ENCODE measurements around the gene MRTFB.

The MRTFB gene

DNA sequence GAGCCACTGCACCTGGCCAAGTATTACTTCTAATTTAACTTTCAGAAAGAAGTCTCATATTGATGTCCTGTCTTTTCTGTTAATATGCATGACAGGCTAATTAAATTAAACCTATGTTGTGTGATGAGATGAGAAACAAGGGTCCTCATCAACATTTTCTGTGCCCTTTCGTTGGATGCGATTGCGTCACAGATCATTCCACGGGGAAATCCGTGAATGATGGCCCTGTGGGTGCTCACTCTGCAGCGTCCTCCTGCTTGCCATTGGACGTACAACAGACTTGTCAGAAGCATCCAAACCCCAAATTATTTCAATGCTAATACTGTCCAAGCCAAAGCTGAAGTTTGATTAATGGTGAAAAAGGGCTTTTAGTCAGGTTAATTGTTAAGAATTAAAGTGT lies 197.0 kb downstream of the MRTFB start:
- Histone ChIP-seq H3K27ac (replicated peaks) (no peak overlapping the region), H3K4me3 (replicated peaks; ENCODE audit: insufficient read depth, low read length) (no peak overlapping the region), H3K27me3 (ENCODE audit: insufficient read depth, poor library complexity, severe bottlenecking) (no peaks in the 10 kb centered on the region)
- DNase-seq (ENCODE audit: low read depth in 1 of 2, low spot score in 1 of 2), result no peak
- TF ChIP-seq, protein P1, sequence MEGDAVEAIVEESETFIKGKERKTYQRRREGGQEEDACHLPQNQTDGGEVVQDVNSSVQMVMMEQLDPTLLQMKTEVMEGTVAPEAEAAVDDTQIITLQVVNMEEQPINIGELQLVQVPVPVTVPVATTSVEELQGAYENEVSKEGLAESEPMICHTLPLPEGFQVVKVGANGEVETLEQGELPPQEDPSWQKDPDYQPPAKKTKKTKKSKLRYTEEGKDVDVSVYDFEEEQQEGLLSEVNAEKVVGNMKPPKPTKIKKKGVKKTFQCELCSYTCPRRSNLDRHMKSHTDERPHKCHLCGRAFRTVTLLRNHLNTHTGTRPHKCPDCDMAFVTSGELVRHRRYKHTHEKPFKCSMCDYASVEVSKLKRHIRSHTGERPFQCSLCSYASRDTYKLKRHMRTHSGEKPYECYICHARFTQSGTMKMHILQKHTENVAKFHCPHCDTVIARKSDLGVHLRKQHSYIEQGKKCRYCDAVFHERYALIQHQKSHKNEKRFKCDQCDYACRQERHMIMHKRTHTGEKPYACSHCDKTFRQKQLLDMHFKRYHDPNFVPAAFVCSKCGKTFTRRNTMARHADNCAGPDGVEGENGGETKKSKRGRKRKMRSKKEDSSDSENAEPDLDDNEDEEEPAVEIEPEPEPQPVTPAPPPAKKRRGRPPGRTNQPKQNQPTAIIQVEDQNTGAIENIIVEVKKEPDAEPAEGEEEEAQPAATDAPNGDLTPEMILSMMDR (IDR thresholded peaks at IDR 0.05; ENCODE audit: insufficient read depth, low read length), result no peak
- TF ChIP-seq GABPA (IDR thresholded peaks at IDR 0.05; ENCODE audit: low read depth) (no peak), POLR2AphosphoS5 (IDR thresholded peaks at IDR 0.05; ENCODE audit: low read depth) (no peak), SPI1 (IDR thresholded peaks at IDR 0.05; ENCODE audit: borderline replicate concordance, low read depth) (no peak)
- TF ChIP-seq, protein P2, sequence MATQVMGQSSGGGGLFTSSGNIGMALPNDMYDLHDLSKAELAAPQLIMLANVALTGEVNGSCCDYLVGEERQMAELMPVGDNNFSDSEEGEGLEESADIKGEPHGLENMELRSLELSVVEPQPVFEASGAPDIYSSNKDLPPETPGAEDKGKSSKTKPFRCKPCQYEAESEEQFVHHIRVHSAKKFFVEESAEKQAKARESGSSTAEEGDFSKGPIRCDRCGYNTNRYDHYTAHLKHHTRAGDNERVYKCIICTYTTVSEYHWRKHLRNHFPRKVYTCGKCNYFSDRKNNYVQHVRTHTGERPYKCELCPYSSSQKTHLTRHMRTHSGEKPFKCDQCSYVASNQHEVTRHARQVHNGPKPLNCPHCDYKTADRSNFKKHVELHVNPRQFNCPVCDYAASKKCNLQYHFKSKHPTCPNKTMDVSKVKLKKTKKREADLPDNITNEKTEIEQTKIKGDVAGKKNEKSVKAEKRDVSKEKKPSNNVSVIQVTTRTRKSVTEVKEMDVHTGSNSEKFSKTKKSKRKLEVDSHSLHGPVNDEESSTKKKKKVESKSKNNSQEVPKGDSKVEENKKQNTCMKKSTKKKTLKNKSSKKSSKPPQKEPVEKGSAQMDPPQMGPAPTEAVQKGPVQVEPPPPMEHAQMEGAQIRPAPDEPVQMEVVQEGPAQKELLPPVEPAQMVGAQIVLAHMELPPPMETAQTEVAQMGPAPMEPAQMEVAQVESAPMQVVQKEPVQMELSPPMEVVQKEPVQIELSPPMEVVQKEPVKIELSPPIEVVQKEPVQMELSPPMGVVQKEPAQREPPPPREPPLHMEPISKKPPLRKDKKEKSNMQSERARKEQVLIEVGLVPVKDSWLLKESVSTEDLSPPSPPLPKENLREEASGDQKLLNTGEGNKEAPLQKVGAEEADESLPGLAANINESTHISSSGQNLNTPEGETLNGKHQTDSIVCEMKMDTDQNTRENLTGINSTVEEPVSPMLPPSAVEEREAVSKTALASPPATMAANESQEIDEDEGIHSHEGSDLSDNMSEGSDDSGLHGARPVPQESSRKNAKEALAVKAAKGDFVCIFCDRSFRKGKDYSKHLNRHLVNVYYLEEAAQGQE (IDR thresholded peaks at IDR 0.05; ENCODE audit: insufficient replicate concordance, low read depth), result no peak

DNA sequence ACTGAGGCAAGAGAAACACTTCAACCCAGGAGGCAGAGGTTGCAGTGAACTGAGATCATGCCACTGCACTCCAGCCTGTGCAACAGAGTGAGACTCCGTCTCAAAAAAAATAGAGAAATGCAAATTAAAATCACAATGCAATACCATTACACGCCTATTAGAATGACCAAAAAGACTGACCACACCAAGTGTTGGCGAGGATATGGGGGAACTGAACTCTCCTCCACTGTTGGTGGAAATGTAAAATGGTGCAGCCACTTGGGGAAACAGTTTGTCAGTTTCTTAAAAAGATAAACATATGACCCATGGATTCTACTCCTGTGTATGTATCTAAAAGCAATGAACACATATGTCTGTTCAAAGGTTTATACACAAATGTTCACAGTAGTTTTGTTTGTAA lies 204.8 kb downstream of the MRTFB start:
- DNase-seq (ENCODE audit: low read depth in 1 of 2, low spot score in 1 of 2), result no peak
- TF ChIP-seq, protein P1 (IDR thresholded peaks at IDR 0.05; ENCODE audit: insufficient read depth, low read length), result no peak
- TF ChIP-seq SPI1 (IDR thresholded peaks at IDR 0.05; ENCODE audit: borderline replicate concordance, low read depth) (no peak), GABPA (IDR thresholded peaks at IDR 0.05; ENCODE audit: low read depth) (no peak), POLR2AphosphoS5 (IDR thresholded peaks at IDR 0.05; ENCODE audit: low read depth) (no peak)
- TF ChIP-seq, protein P2 (IDR thresholded peaks at IDR 0.05; ENCODE audit: insufficient replicate concordance, low read depth), result no peak
- Histone ChIP-seq H3K4me3 (replicated peaks; ENCODE audit: insufficient read depth, low read length) (no peak overlapping the region), H3K27me3 (ENCODE audit: insufficient read depth, poor library complexity, severe bottlenecking) (no peaks in the 10 kb centered on the region), H3K27ac (replicated peaks) (no peak overlapping the region)

DNA sequence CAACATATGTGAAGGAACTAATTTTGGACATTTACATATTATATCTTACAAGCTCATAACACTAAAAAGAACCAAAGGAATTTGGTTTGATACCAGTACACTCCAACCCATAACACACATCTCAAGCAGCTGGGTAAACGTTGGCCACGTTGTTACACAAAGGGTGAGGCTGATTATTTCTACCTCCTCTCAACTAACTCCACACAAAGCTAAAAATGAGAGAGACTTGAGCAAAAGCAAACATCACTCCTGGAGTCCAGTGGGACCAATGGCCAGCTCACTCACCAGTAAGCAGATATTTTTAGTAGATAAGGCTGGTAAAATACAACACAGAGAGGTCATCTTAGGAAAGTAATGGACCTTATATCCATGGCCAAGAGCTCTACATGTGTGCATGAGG lies 207.6 kb downstream of the MRTFB start:
- Histone ChIP-seq H3K27me3 (ENCODE audit: insufficient read depth, poor library complexity, severe bottlenecking) (no peaks in the 10 kb centered on the region), H3K27ac (replicated peaks) (no peak overlapping the region), H3K4me3 (replicated peaks; ENCODE audit: insufficient read depth, low read length) (no peak overlapping the region)
- no peak for TF ChIP-seq POLR2AphosphoS5 (IDR thresholded peaks at IDR 0.05; ENCODE audit: low read depth)
- TF ChIP-seq, protein P1 (IDR thresholded peaks at IDR 0.05; ENCODE audit: insufficient read depth, low read length), result no peak
- no peak for TF ChIP-seq GABPA (IDR thresholded peaks at IDR 0.05; ENCODE audit: low read depth)
- DNase-seq (ENCODE audit: low read depth in 1 of 2, low spot score in 1 of 2), result no peak

DNA sequence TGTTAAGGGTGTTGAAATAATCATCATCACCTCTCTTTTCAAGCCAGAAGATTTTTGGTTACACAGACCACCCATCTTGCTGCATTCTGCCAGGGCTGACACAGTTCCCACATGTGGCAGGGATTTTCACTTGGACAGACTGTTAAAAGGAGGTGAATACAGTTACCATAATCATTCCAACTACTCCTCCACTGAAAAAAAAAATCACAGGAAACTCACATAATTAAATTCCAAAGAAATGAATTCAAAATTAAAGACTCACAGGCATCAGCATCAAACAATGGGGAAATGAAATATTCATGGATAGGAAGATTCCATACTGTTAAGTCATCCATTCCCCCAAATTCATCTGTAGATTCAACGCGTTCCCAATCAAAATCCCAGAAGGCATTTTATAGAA lies 209.4 kb downstream of the MRTFB start:
- no peak for DNase-seq (ENCODE audit: low read depth in 1 of 2, low spot score in 1 of 2)
- no peak overlapping the region for H3K27ac ChIP-seq (replicated peaks)
- no peaks in the 10 kb centered on the region for H3K27me3 ChIP-seq (ENCODE audit: insufficient read depth, poor library complexity, severe bottlenecking)
- TF ChIP-seq POLR2AphosphoS5 (IDR thresholded peaks at IDR 0.05; ENCODE audit: low read depth) (no peak), SPI1 (IDR thresholded peaks at IDR 0.05; ENCODE audit: borderline replicate concordance, low read depth) (no peak), GABPA (IDR thresholded peaks at IDR 0.05; ENCODE audit: low read depth) (no peak)
- TF ChIP-seq, protein P1 (IDR thresholded peaks at IDR 0.05; ENCODE audit: insufficient read depth, low read length), result no peak
- TF ChIP-seq, protein P2 (IDR thresholded peaks at IDR 0.05; ENCODE audit: insufficient replicate concordance, low read depth), result no peak
- no peak overlapping the region for H3K4me3 ChIP-seq (replicated peaks; ENCODE audit: insufficient read depth, low read length)

All from HL-60 (cell line).